ENCODE data around the gene EFNA5. TPM values are rescaled to one million over a fixed set of nuclear protein-coding genes. Genes with fewer than 3 reads are reported as not detected.

The EFNA5 gene
- polyA plus RNA-seq, 1 of the 3 experiments (the other 2 are of a cell fraction): 0.81 TPM

- H3K79me2 ChIP-seq (ENCODE audit: insufficient read depth): no peaks in the 10 kb centered on the region; the same call in 1 of the 2 replicates
- no peaks in the 10 kb centered on the region; a peak in 1 of 4 replicates for H3K4me1 ChIP-seq (ENCODE audit: control insufficient read depth in 1 of 2, insufficient read depth in 2 of 2, low read depth in 1 of 2, low read length in 1 of 2)
- ChIA-PET POLR2A (no interaction called here), CTCF (interaction anchor here (1.0 kb wide), 1 partner anchor 671 kb away, joined by 3 read pairs; no protein-coding TSS in a partner anchor)
- no peaks in the 10 kb centered on the region for H3K9me3 ChIP-seq
- WGBS (ENCODE audit: low lambda C conversion rate): 85% methylated on average over 9 of the region's 9 CpGs
- H3K36me3 ChIP-seq (replicated peaks in 1 of 2; ENCODE audit: control insufficient read depth in 1 of 2, insufficient read depth in 2 of 2, low read length in 1 of 2): no peaks in the 10 kb centered on the region
- TF ChIP-seq TAF1 (IDR thresholded peaks at IDR 0.05; ENCODE audit: borderline replicate concordance, low read depth, low read length) (no peak), PBX3 (IDR thresholded peaks at IDR 0.05) (no peak), JUND (IDR thresholded peaks at IDR 0.05) (no peak)
- H3K27ac ChIP-seq (ENCODE audit: low read depth in 2 of 2, low read length in 1 of 2): no peak overlapping the region
- no peaks in the 10 kb centered on the region; the same call in 1 of the 2 replicates for H3K27me3 ChIP-seq (ENCODE audit: insufficient read depth)
- H4K20me1 ChIP-seq (ENCODE audit: insufficient read depth): no peaks in the 10 kb centered on the region
- H3K4me2 ChIP-seq: no peak overlapping the region
- H3F3A ChIP-seq (replicated peaks; ENCODE audit: insufficient read depth): peaks cover 4% of the 10 kb centered on the region
- H3K9ac ChIP-seq: no peak overlapping the region
- no peak overlapping the region for H3K4me3 ChIP-seq (ENCODE audit: low read depth in 2 of 2, low read length in 1 of 2)
- H2AFZ ChIP-seq (ENCODE audit: low read depth): no peak overlapping the region
- DNase-seq: no peak
- no peaks in the 10 kb centered on the region for H3K9me2 ChIP-seq
Measured at GRCh38 chr5:107675201-107675600, 4.5 kb upstream of the EFNA5 start.

- Histone ChIP-seq H3K9me3 (no peaks in the 10 kb centered on the region), H3K9me2 (no peaks in the 10 kb centered on the region), H4K20me1 (ENCODE audit: insufficient read depth) (no peaks in the 10 kb centered on the region), H3K36me3 (replicated peaks in 1 of 2; ENCODE audit: control insufficient read depth in 1 of 2, insufficient read depth in 2 of 2, low read length in 1 of 2) (no peaks in the 10 kb centered on the region), H3K27me3 (ENCODE audit: insufficient read depth) (peaks cover 1% of the 10 kb centered on the region; the same call in 1 of the 2 replicates), H3K4me1 (ENCODE audit: control insufficient read depth in 1 of 2, insufficient read depth in 2 of 2, low read depth in 1 of 2, low read length in 1 of 2) (no peaks in the 10 kb centered on the region; a peak in 1 of 4 replicates), H3F3A (replicated peaks; ENCODE audit: insufficient read depth) (peaks cover 4% of the 10 kb centered on the region), H3K4me3 (ENCODE audit: low read depth in 2 of 2, low read length in 1 of 2) (no peak overlapping the region), H3K27ac (ENCODE audit: low read depth in 2 of 2, low read length in 1 of 2) (no peak overlapping the region), H2AFZ (ENCODE audit: low read depth) (no peak overlapping the region), H3K4me2 (no peak overlapping the region), H3K79me2 (ENCODE audit: insufficient read depth) (no peaks in the 10 kb centered on the region; the same call in 1 of the 2 replicates), H3K9ac (no peak overlapping the region)
- no peak for DNase-seq
- WGBS (ENCODE audit: low lambda C conversion rate): 75% methylated on average over 4 of the region's 4 CpGs
- CTCF ChIA-PET: interaction anchor here (1.0 to 1.8 kb wide), 6 partner anchors 9 to 671 kb away, joined by 3 to 8 read pairs (median 3); no protein-coding TSS in a partner anchor
- POLR2A ChIA-PET: no interaction called here
- TF ChIP-seq ELF1 (IDR thresholded peaks at IDR 0.05): no peak
Measured at GRCh38 chr5:107674655-107675054, 3.9 kb upstream of the EFNA5 start.

- no peaks in the 10 kb centered on the region; the same call in 1 of the 2 replicates for H3K79me2 ChIP-seq (ENCODE audit: insufficient read depth)
- H3K36me3 ChIP-seq (replicated peaks in 1 of 2; ENCODE audit: control insufficient read depth in 1 of 2, insufficient read depth in 2 of 2, low read length in 1 of 2): no peaks in the 10 kb centered on the region
- H3F3A ChIP-seq (replicated peaks; ENCODE audit: insufficient read depth): peaks cover 7% of the 10 kb centered on the region
- POLR2A ChIA-PET: no interaction called here
- under 1% methylated on average over 28 of the region's 32 CpGs for WGBS (ENCODE audit: low lambda C conversion rate)
- H3K9me2 ChIP-seq: no peaks in the 10 kb centered on the region
- H3K4me2 ChIP-seq: peak overlapping the region; percentile 100
- H3K27ac ChIP-seq (ENCODE audit: low read depth in 2 of 2, low read length in 1 of 2): peak overlapping the region; percentile 16 to 95; a peak in 3 of 4 replicates
- peak overlapping the region; percentile 22; the same call in 1 of the 2 replicates for H3K9ac ChIP-seq
- peaks cover 12% of the 10 kb centered on the region; the same call in 1 of the 2 replicates for H3K27me3 ChIP-seq (ENCODE audit: insufficient read depth)
- H4K20me1 ChIP-seq (ENCODE audit: insufficient read depth): no peaks in the 10 kb centered on the region
- DNase-seq: peak; percentile 77
- no peaks in the 10 kb centered on the region; a peak in 1 of 4 replicates for H3K4me1 ChIP-seq (ENCODE audit: control insufficient read depth in 1 of 2, insufficient read depth in 2 of 2, low read depth in 1 of 2, low read length in 1 of 2)
- TF ChIP-seq CTCF (IDR thresholded peaks at IDR 0.05): peak; percentile 99
- TF ChIP-seq RCOR1 (IDR thresholded peaks at IDR 0.05; ENCODE audit: low read length): peak; percentile 49; the same call in 1 of the 2 replicates
- 0 out of 4 replicates have a peak, but pooled peaks of 1 of the 2 experiments have one; percentile 32 for TF ChIP-seq EP300 (IDR thresholded peaks at IDR 0.05; ENCODE audit: borderline replicate concordance in 1 of 2, low read depth in 1 of 2, low read length in 1 of 2)
- TF ChIP-seq GABPA (IDR thresholded peaks at IDR 0.05; ENCODE audit: low read depth): no peak
- peak; percentile 99 for TF ChIP-seq RAD21 (IDR thresholded peaks at IDR 0.05; ENCODE audit: low read length)
- peak; percentile 95 for TF ChIP-seq SMC3 (IDR thresholded peaks at IDR 0.05; ENCODE audit: low read depth, low read length)
- TF ChIP-seq MXI1 (IDR thresholded peaks at IDR 0.05; ENCODE audit: low read depth, low read length): 0 out of 2 replicates have a peak, but pooled peaks have one; percentile 40
- TF ChIP-seq CHD2 (IDR thresholded peaks at IDR 0.05; ENCODE audit: low read length, partially characterized antibody): peak; percentile 80
- TF ChIP-seq MAX (IDR thresholded peaks at IDR 0.05; ENCODE audit: low read depth): no peak
- TF ChIP-seq NFIC (IDR thresholded peaks at IDR 0.05; ENCODE audit: borderline replicate concordance): no peak
- TF ChIP-seq ELF1 (IDR thresholded peaks at IDR 0.05): no peak
- no peak for TF ChIP-seq YY1 (IDR thresholded peaks at IDR 0.05; ENCODE audit: low read depth)
- H2AFZ ChIP-seq (ENCODE audit: low read depth): peak overlapping the region; percentile 93
- CTCF ChIA-PET: interaction anchor here (1.0 to 1.8 kb wide), 7 partner anchors 10 to 672 kb away, joined by 3 to 8 read pairs (median 4); no protein-coding TSS in a partner anchor
- H3K9me3 ChIP-seq: no peaks in the 10 kb centered on the region
- peak overlapping the region; percentile 74 to 84 for H3K4me3 ChIP-seq (ENCODE audit: low read depth in 2 of 2, low read length in 1 of 2)
Measured at GRCh38 chr5:107673368-107674136, 2.8 kb upstream of the EFNA5 start.

Measured in SK-N-SH (cell line).